Measurements from ENCODE around the gene SWAP70.
"Not testable (repeated sequence)": the region's sequence is repeated elsewhere in the genome, so short reads cannot be mapped to it uniquely, and the experiment has no call there.

Gene SWAP70
- long read RNA-seq, donor 1, full-length matches to known transcripts = 4 of 4 reads
- long read RNA-seq, donor 1, partial matches to known transcripts = 0 of 4 reads
- long read RNA-seq, donor 1, other reads (novel, unspliced or antisense) = 0 of 4 reads
- long read RNA-seq, donor 2, full-length matches to known transcripts = 2 of 2 reads
- long read RNA-seq, donor 2, partial matches to known transcripts = 0 of 2 reads
- long read RNA-seq, donor 2, other reads (novel, unspliced or antisense) = 0 of 2 reads
- long read RNA-seq, donor 3, full-length matches to known transcripts = 1 of 1 reads
- long read RNA-seq, donor 3, partial matches to known transcripts = 0 of 1 reads
- long read RNA-seq, donor 3, other reads (novel, unspliced or antisense) = 0 of 1 reads
- long read RNA-seq, donor 4, full-length matches to known transcripts = 4 of 4 reads
- long read RNA-seq, donor 4, partial matches to known transcripts = 0 of 4 reads
- long read RNA-seq, donor 4, other reads (novel, unspliced or antisense) = 0 of 4 reads
- long read RNA-seq, donor 5, full-length matches to known transcripts = 10 of 10 reads
- long read RNA-seq, donor 5, partial matches to known transcripts = 0 of 10 reads
- long read RNA-seq, donor 5, other reads (novel, unspliced or antisense) = 0 of 10 reads
- long read RNA-seq, donor 6, full-length matches to known transcripts = 2 of 2 reads
- long read RNA-seq, donor 6, partial matches to known transcripts = 0 of 2 reads
- long read RNA-seq, donor 6, other reads (novel, unspliced or antisense) = 0 of 2 reads
- long read RNA-seq, donor 7, full-length matches to known transcripts = 5 of 12 reads
- long read RNA-seq, donor 7, partial matches to known transcripts = 7 of 12 reads
- long read RNA-seq, donor 7, other reads (novel, unspliced or antisense) = 0 of 12 reads
- long read RNA-seq, donor 8, full-length matches to known transcripts = 6 of 6 reads
- long read RNA-seq, donor 8, partial matches to known transcripts = 0 of 6 reads
- long read RNA-seq, donor 8, other reads (novel, unspliced or antisense) = 0 of 6 reads

GRCh38 chr11:9663699-9664275 is at the start of gene SWAP70:
Gene SWAP70 (plus strand): TSS chr11:9664077. CDS start chr11:9664180, 103 bp downstream.
- DNase-seq = peak; percentile 79

GRCh38 chr11:9615031-9615451 is 48.8 kb upstream of the SWAP70 start:
- DNase-seq = no peak

GRCh38 chr11:9616042-9616675 is 47.7 kb upstream of the SWAP70 start:
- DNase-seq = no peak

- DNase-seq = no peak
Measured at GRCh38 chr11:9616858-9617257, 47.0 kb upstream of the SWAP70 start.

- no peak for DNase-seq
Measured at GRCh38 chr11:9617940-9618339, 45.9 kb upstream of the SWAP70 start.

GRCh38 chr11:9619004-9619403 is 44.9 kb upstream of the SWAP70 start:
- no peak for DNase-seq

- no peak for DNase-seq
Measured at GRCh38 chr11:9619971-9620370, 43.9 kb upstream of the SWAP70 start.

- not testable (repeated sequence) for DNase-seq
Measured at GRCh38 chr11:9622353-9622752, 41.5 kb upstream of the SWAP70 start.

GRCh38 chr11:9623053-9623452 is 40.8 kb upstream of the SWAP70 start:
- DNase-seq = not testable (repeated sequence)

GRCh38 chr11:9624448-9624847 is 39.4 kb upstream of the SWAP70 start:
- no peak for DNase-seq

- DNase-seq = no peak
Measured at GRCh38 chr11:9625162-9625561, 38.7 kb upstream of the SWAP70 start.

- no peak for DNase-seq
Measured at GRCh38 chr11:9625728-9626127, 38.1 kb upstream of the SWAP70 start.

- no peak for DNase-seq
Measured at GRCh38 chr11:9626496-9627394, 37.1 kb upstream of the SWAP70 start.

GRCh38 chr11:9629064-9629463 is 34.8 kb upstream of the SWAP70 start:
- DNase-seq = no peak

- no peak for DNase-seq
Measured at GRCh38 chr11:9633679-9634078, 30.2 kb upstream of the SWAP70 start.

GRCh38 chr11:9636691-9637090 is 27.2 kb upstream of the SWAP70 start:
- DNase-seq = no peak

GRCh38 chr11:9639099-9639498 is 24.8 kb upstream of the SWAP70 start:
- DNase-seq = no peak

- DNase-seq = no peak
Measured at GRCh38 chr11:9639985-9640384, 23.9 kb upstream of the SWAP70 start.

- no peak for DNase-seq
Measured at GRCh38 chr11:9642894-9643293, 21.0 kb upstream of the SWAP70 start.

- no peak for DNase-seq
Measured at GRCh38 chr11:9643751-9644150, 20.1 kb upstream of the SWAP70 start.

GRCh38 chr11:9645881-9646280 is 18.0 kb upstream of the SWAP70 start:
- DNase-seq = no peak
